ENCODE data around the gene ITGA11.

Gene ITGA11

DNA sequence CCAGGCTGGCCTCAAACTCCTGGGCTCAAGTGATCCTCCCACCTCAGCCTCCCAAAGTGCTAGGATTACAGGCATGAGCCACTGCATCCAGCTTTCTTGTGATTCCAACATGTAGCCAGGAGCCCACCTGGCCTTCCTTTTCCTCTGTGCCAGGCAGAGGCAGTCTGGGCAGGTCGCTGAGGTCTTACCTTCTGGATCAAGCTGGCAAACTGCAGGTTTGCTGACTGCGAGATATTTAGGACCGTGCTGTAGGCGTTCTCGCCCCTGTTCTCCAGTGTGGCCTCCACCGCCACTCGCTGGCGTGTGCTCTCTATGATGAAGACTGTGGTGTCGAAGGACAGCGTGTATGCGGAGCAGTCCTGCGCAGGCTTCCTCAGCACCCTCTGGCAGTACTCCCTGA, 112.0 kb downstream of the ITGA11 start:
- no peaks in the 10 kb centered on the region for H3F3A ChIP-seq (ENCODE audit: insufficient read depth, low read length)
- no peak overlapping the region for H3K4me3 ChIP-seq (ENCODE audit: low read depth, low read length, poor library complexity, severe bottlenecking)
- H2AFZ ChIP-seq (ENCODE audit: low read length): no peak overlapping the region
- no peak overlapping the region for H3K9ac ChIP-seq (ENCODE audit: low read length)
- H3K27ac ChIP-seq (ENCODE audit: low read depth, low read length, poor library complexity, severe bottlenecking): no peak overlapping the region
- peaks cover 4% of the 10 kb centered on the region for H3K27me3 ChIP-seq (ENCODE audit: insufficient read depth, low read length)
- TF ChIP-seq, protein P1, sequence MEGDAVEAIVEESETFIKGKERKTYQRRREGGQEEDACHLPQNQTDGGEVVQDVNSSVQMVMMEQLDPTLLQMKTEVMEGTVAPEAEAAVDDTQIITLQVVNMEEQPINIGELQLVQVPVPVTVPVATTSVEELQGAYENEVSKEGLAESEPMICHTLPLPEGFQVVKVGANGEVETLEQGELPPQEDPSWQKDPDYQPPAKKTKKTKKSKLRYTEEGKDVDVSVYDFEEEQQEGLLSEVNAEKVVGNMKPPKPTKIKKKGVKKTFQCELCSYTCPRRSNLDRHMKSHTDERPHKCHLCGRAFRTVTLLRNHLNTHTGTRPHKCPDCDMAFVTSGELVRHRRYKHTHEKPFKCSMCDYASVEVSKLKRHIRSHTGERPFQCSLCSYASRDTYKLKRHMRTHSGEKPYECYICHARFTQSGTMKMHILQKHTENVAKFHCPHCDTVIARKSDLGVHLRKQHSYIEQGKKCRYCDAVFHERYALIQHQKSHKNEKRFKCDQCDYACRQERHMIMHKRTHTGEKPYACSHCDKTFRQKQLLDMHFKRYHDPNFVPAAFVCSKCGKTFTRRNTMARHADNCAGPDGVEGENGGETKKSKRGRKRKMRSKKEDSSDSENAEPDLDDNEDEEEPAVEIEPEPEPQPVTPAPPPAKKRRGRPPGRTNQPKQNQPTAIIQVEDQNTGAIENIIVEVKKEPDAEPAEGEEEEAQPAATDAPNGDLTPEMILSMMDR (IDR thresholded peaks at IDR 0.05; ENCODE audit: low read length): no peak
- TF ChIP-seq EZH2 (IDR thresholded peaks at IDR 0.05; ENCODE audit: borderline replicate concordance, low read length): no peak
- H3K9me3 ChIP-seq (ENCODE audit: low read length): no peaks in the 10 kb centered on the region
- H3K9me2 ChIP-seq (ENCODE audit: low read depth, low read length): no peaks in the 10 kb centered on the region
- H4K20me1 ChIP-seq (ENCODE audit: insufficient read depth, low read length): no peaks in the 10 kb centered on the region
- H3K4me2 ChIP-seq (ENCODE audit: low read length): no peak overlapping the region
- H3K4me1 ChIP-seq (ENCODE audit: insufficient read depth, low read length, severe bottlenecking): no peaks in the 10 kb centered on the region
- H3K79me2 ChIP-seq (ENCODE audit: insufficient read depth, low read length): no peaks in the 10 kb centered on the region
- H3K36me3 ChIP-seq (ENCODE audit: insufficient read depth, low read length): no peaks in the 10 kb centered on the region

DNA sequence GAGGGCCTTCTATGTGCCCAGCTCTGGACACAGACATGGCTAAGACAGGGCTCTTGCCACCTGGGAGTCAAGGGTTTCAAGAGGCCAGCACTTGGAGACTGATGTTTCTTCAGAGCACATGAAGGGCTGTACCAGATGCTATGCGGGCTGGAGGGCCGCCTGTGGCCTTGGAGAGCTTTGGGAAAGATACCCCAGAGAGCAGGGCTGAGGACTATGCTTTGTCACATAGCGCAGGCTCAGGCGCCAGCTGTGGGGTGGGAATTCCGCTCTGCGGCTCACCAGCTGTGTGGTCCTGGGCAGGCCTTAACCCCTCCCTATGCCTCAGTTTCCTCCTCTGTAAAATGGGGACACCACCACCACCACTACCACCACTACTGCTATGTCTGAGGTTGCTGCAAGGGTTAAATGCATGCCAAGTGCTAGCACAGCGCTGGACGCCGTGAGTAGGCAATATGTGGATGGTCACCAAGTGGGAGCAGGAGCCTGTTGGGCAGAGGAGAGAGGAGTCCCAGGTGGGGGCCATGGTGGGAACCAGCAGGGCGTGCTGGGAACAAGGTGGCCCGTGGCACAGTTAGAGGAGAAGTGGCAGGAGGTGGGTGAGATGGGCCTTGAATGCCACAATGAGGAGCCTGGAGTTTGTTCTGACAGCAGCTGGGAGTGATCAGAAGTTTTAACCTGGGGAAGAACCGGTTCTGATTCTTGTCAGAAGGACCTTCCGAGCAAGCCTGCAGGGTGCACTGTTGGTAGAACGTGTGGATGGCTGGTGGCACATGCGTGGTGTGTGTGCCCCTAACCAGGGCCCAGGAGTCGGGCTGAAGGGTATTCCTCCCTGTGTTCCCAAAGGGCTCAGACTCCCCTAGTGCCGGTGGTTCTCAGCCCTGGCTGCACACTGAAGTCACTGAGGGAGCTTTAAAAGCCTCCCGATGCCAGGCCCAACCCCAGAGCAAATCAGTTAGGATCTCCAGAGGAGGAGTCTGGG, 112.7 kb downstream of the ITGA11 start:
- Histone ChIP-seq H3K27ac (ENCODE audit: low read depth, low read length, poor library complexity, severe bottlenecking) (no peak overlapping the region), H3K9me2 (ENCODE audit: low read depth, low read length) (no peaks in the 10 kb centered on the region), H2AFZ (ENCODE audit: low read length) (no peak overlapping the region), H3K36me3 (ENCODE audit: insufficient read depth, low read length) (no peaks in the 10 kb centered on the region), H3K9ac (ENCODE audit: low read length) (no peak overlapping the region), H3K4me3 (ENCODE audit: low read depth, low read length, poor library complexity, severe bottlenecking) (no peak overlapping the region), H3K4me1 (ENCODE audit: insufficient read depth, low read length, severe bottlenecking) (no peaks in the 10 kb centered on the region), H3K9me3 (ENCODE audit: low read length) (no peaks in the 10 kb centered on the region), H3K79me2 (ENCODE audit: insufficient read depth, low read length) (no peaks in the 10 kb centered on the region), H4K20me1 (ENCODE audit: insufficient read depth, low read length) (no peaks in the 10 kb centered on the region), H3K4me2 (ENCODE audit: low read length) (no peak overlapping the region), H3F3A (ENCODE audit: insufficient read depth, low read length) (no peaks in the 10 kb centered on the region), H3K27me3 (ENCODE audit: insufficient read depth, low read length) (no peaks in the 10 kb centered on the region; the same call in 1 of the 2 replicates)
- TF ChIP-seq, protein P1 (IDR thresholded peaks at IDR 0.05; ENCODE audit: low read length): no peak
- no peak for TF ChIP-seq EZH2 (IDR thresholded peaks at IDR 0.05; ENCODE audit: borderline replicate concordance, low read length)

DNA sequence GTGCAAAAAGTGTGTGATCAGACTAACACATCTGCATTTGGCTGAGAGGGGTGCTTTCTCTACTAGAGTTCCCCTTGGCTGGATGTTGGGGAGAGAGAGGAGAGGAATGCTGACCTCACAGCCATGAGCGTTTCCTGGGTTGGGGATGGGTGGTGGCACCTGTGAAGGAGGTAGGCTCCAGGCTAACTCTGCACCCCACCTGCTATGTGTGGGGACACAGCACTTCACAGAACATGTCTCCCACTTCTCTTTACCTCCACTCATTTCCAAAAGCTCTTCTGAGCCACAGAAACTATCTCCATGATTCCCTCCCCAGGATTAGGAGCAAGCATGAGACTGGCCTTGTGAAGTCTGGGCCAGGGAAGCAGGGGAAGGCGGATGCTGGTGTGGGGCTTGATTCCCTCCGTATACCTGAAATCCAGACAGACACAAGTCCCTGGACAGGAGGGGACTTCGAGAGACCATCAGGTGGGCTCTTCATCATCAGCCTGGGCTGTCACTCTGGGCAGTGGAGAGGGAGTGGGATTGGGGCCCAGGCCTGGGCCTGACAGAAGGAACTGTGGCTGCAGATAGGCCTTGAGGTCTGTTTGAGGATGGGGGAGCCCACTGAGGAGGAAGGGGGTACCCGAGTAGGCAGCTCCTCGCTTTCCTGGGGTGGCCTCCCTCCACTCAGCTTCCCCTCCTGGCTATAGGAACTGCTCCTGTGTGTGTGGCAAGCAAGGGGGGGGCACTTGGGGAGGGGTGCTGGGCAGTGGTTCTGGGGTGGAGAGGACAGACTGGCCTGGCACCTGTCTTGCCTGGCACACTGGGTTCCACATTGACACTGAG, 113.7 kb downstream of the ITGA11 start:
- Histone ChIP-seq H3K9me2 (ENCODE audit: low read depth, low read length) (no peaks in the 10 kb centered on the region), H2AFZ (ENCODE audit: low read length) (no peak overlapping the region), H3K27me3 (ENCODE audit: insufficient read depth, low read length) (no peaks in the 10 kb centered on the region), H4K20me1 (ENCODE audit: insufficient read depth, low read length) (no peaks in the 10 kb centered on the region), H3K79me2 (ENCODE audit: insufficient read depth, low read length) (no peaks in the 10 kb centered on the region), H3K27ac (ENCODE audit: low read depth, low read length, poor library complexity, severe bottlenecking) (no peak overlapping the region), H3K4me1 (ENCODE audit: insufficient read depth, low read length, severe bottlenecking) (no peaks in the 10 kb centered on the region), H3K9me3 (ENCODE audit: low read length) (no peaks in the 10 kb centered on the region), H3K4me3 (ENCODE audit: low read depth, low read length, poor library complexity, severe bottlenecking) (no peak overlapping the region), H3K4me2 (ENCODE audit: low read length) (no peak overlapping the region), H3F3A (ENCODE audit: insufficient read depth, low read length) (no peaks in the 10 kb centered on the region), H3K36me3 (ENCODE audit: insufficient read depth, low read length) (no peaks in the 10 kb centered on the region), H3K9ac (ENCODE audit: low read length) (no peak overlapping the region)
- no peak for TF ChIP-seq EZH2 (IDR thresholded peaks at IDR 0.05; ENCODE audit: borderline replicate concordance, low read length)
- TF ChIP-seq, protein P1 (IDR thresholded peaks at IDR 0.05; ENCODE audit: low read length): no peak

Measured in OCI-LY1 (cell line).